Breast epithelium (tissue), 4 donors: ENCODE results near the gene IFNG-AS1. TPM values are rescaled to one million over a fixed set of nuclear protein-coding genes. Genes with fewer than 3 reads are reported as not detected.

Source experiments
- DNase-seq, 2 donors: peaks; one replicate each; pipeline ENCODE4 v3.0.0-alpha.2; 2019; ENCODE audit warnings: low spot score in 2 of 2
- H3K27ac ChIP-seq, 2 donors: fragments of 200-600 bp; sonication (generic) in 1 of 2; one replicate each; pipeline ENCODE4 v1.5.1; 2016 to 2019; ENCODE audit warnings: mild to moderate bottlenecking in 1 of 2
- H3K27me3 ChIP-seq, 2 donors: fragments of 200-600 bp; sonication (generic) in 1 of 2; one replicate each; pipeline versions ENCODE4 v1.5.1 to v1.6.0; 2017 to 2019; ENCODE audit warnings: control low read depth in 1 of 2, mild to moderate bottlenecking in 1 of 2
- H3K36me3 ChIP-seq: fragments of 200-600 bp; one replicate; pipeline ENCODE4 v1.5.1; 2019
- H3K4me1 ChIP-seq, 2 donors: fragments of 200-600 bp; sonication (generic); one replicate each; pipeline ENCODE4 v1.5.1; 2016 to 2019; ENCODE audit warnings: control low read depth in 1 of 2
- H3K4me3 ChIP-seq, 3 donors: fragments of 200-600 bp; sonication (generic); 1 replicate in 2 of 3; 2 replicates in 1 of 3; pipeline ENCODE4 v1.5.1; 2016 to 2019; ENCODE audit warnings: mild to moderate bottlenecking in 3 of 3, moderate library complexity in 2 of 3
- H3K9me3 ChIP-seq, 2 donors: fragments of 200-600 bp; sonication (generic) in 1 of 2; one replicate each; pipeline ENCODE4 v1.5.1; 2016 to 2019; ENCODE audit warnings: control low read depth in 1 of 2
- CTCF ChIP-seq, 3 donors: fragments of 450-650 bp; IDR thresholded peaks; one replicate each; pipeline ENCODE4 v1.5.1; 2016 to 2017; ENCODE audit warnings: antibody characterized with exemption in 3 of 3, mild to moderate bottlenecking in 3 of 3, moderate library complexity in 3 of 3
- POLR2A ChIP-seq: fragments of 450-650 bp; IDR thresholded peaks from one replicate; pipeline ENCODE4 v1.6.1; 2016; ENCODE audit warnings: antibody characterized with exemption, mild to moderate bottlenecking, moderate library complexity
- POLR2AphosphoS5 ChIP-seq, 3 donors: sonication (generic); formaldehyde crosslinking; IDR thresholded peaks; one replicate each; pipeline ENCODE4 v1.6.1; 2017; ENCODE audit warnings: antibody characterized with exemption in 3 of 3
- intact Hi-C: fragments of 100-400 bp; cut with DNase I; formaldehyde crosslinking; loops from one replicate; pipeline ENCODE4 v1.15.1; 2023; ENCODE audit warnings: low total_unique reads
- total RNA-seq, 3 donors: library from RNA; depleted of rRNA; stranded (reverse); fragments of >200 nt; gene quantifications; one replicate each; pipeline ENCODE4 v1.1.0, GENCODE V29; 2016

Gene IFNG-AS1
- total RNA-seq, 3 donors from 2014 or later: 0.16 TPM; not detected in 2

- no peaks in the 10 kb centered on the region for H3K27me3 ChIP-seq
- DNase-seq: no peak
- H3K4me3 ChIP-seq: no peak overlapping the region
- intact Hi-C loops: no loop called here
- H3K9me3 ChIP-seq: peaks cover 0 to 4% of the 10 kb centered on the region in 2 donors
- no peak overlapping the region for H3K27ac ChIP-seq
- no peaks in the 10 kb centered on the region for H3K4me1 ChIP-seq
- no peaks in the 10 kb centered on the region for H3K36me3 ChIP-seq
- TF ChIP-seq POLR2A: no peak
- TF ChIP-seq POLR2AphosphoS5 (IDR thresholded peaks at IDR 0.05): no peak
- no peak for TF ChIP-seq CTCF (IDR thresholded peaks at IDR 0.05)
Observed at GRCh38 chr12:68001486-68002466, 12.5 kb downstream of the IFNG-AS1 start.

GRCh38 chr12:68003777-68004176 lies 14.5 kb downstream of the IFNG-AS1 start:
- H3K9me3 ChIP-seq: peaks cover 0 to 4% of the 10 kb centered on the region in 2 donors
- H3K4me3 ChIP-seq: no peak overlapping the region
- H3K27me3 ChIP-seq: no peaks in the 10 kb centered on the region
- H3K27ac ChIP-seq: no peak overlapping the region
- intact Hi-C loops: no loop called here
- TF ChIP-seq CTCF (IDR thresholded peaks at IDR 0.05): no peak
- no peak for TF ChIP-seq POLR2AphosphoS5 (IDR thresholded peaks at IDR 0.05)
- no peak for TF ChIP-seq POLR2A
- no peaks in the 10 kb centered on the region for H3K36me3 ChIP-seq
- no peak for DNase-seq
- no peaks in the 10 kb centered on the region for H3K4me1 ChIP-seq

- TF ChIP-seq POLR2A (no peak), CTCF (IDR thresholded peaks at IDR 0.05) (no peak), POLR2AphosphoS5 (IDR thresholded peaks at IDR 0.05) (no peak)
- Histone ChIP-seq H3K27ac (no peak overlapping the region), H3K36me3 (no peaks in the 10 kb centered on the region), H3K9me3 (peaks cover 0 to 4% of the 10 kb centered on the region in 2 donors), H3K4me1 (no peaks in the 10 kb centered on the region), H3K4me3 (no peak overlapping the region), H3K27me3 (no peaks in the 10 kb centered on the region)
- intact Hi-C loops: no loop called here
- no peak for DNase-seq
Observed at GRCh38 chr12:68007033-68007432, 17.8 kb downstream of the IFNG-AS1 start.

GRCh38 chr12:68007466-68007865 lies 18.2 kb downstream of the IFNG-AS1 start:
- no peaks in the 10 kb centered on the region for H3K4me1 ChIP-seq
- H3K4me3 ChIP-seq: no peak overlapping the region
- TF ChIP-seq POLR2A: no peak
- no peak for TF ChIP-seq POLR2AphosphoS5 (IDR thresholded peaks at IDR 0.05)
- TF ChIP-seq CTCF (IDR thresholded peaks at IDR 0.05): no peak
- H3K9me3 ChIP-seq: peaks cover 0 to 4% of the 10 kb centered on the region in 2 donors
- no peaks in the 10 kb centered on the region for H3K27me3 ChIP-seq
- DNase-seq: no peak
- intact Hi-C loops: no loop called here
- no peaks in the 10 kb centered on the region for H3K36me3 ChIP-seq
- no peak overlapping the region for H3K27ac ChIP-seq

- DNase-seq: no peak
- Histone ChIP-seq H3K4me3 (no peak overlapping the region), H3K27ac (no peak overlapping the region), H3K9me3 (no peaks in the 10 kb centered on the region), H3K27me3 (no peaks in the 10 kb centered on the region), H3K36me3 (no peaks in the 10 kb centered on the region), H3K4me1 (no peaks in the 10 kb centered on the region)
- intact Hi-C loops: no loop called here
- TF ChIP-seq POLR2A (no peak), CTCF (IDR thresholded peaks at IDR 0.05) (no peak), POLR2AphosphoS5 (IDR thresholded peaks at IDR 0.05) (no peak)
Observed at GRCh38 chr12:68011206-68011881, 22.1 kb downstream of the IFNG-AS1 start.
